ENCODE measurements around the gene S1PR4.

DNA sequence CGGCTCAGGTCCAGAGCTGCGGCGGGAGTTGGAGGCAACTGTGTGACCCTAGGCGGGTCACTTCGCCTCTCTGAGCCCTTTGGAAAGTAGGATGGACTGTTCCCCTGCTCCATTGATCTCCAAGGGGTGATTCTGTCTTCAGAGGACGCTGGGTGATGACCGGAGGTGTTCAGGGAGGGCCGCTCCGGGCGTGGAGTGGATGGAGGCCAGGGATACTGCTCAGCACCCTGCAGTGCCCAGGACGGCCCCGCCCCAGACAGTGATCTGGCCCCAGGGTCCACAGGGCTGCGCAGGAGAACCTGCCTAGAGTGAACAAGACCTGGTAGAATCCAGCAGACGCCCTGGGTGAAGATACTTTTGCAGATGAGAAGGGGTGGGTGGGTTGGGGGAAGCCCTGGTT is 14.1 kb downstream of the S1PR4 start:
- TF ChIP-seq, protein P1, sequence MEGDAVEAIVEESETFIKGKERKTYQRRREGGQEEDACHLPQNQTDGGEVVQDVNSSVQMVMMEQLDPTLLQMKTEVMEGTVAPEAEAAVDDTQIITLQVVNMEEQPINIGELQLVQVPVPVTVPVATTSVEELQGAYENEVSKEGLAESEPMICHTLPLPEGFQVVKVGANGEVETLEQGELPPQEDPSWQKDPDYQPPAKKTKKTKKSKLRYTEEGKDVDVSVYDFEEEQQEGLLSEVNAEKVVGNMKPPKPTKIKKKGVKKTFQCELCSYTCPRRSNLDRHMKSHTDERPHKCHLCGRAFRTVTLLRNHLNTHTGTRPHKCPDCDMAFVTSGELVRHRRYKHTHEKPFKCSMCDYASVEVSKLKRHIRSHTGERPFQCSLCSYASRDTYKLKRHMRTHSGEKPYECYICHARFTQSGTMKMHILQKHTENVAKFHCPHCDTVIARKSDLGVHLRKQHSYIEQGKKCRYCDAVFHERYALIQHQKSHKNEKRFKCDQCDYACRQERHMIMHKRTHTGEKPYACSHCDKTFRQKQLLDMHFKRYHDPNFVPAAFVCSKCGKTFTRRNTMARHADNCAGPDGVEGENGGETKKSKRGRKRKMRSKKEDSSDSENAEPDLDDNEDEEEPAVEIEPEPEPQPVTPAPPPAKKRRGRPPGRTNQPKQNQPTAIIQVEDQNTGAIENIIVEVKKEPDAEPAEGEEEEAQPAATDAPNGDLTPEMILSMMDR (IDR thresholded peaks at IDR 0.05; ENCODE audit: low read depth, low read length): no peak
- TF ChIP-seq, protein P2, sequence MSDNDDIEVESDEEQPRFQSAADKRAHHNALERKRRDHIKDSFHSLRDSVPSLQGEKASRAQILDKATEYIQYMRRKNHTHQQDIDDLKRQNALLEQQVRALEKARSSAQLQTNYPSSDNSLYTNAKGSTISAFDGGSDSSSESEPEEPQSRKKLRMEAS (IDR thresholded peaks at IDR 0.05; ENCODE audit: low read depth, low read length): no peak

Measured in NB4 (cell line).